ENCODE measurements around the gene NKX2-2. TPM values are rescaled to one million over a fixed set of nuclear protein-coding genes. Genes with fewer than 3 reads are reported as not detected.

The NKX2-2 gene
- total and polyA plus RNA-seq, 8 donors = 2.0 to 28.7 (median 3.7) TPM

- Histone ChIP-seq H3K27me3 (peaks cover 0 to 42% (median 4%) of the 10 kb centered on the region in 4 donors), H3K4me1 (peaks cover 0 to 3% (median 0%) of the 10 kb centered on the region in 3 donors)
These were observed 5.3 kb upstream of the NKX2-2 start for GRCh38 chr20:21519136-21519584.

GRCh38 chr20:21518292-21518991 lies 4.6 kb upstream of the NKX2-2 start:
- no peak for TF ChIP-seq CTCF (IDR thresholded peaks at IDR 0.05)
- WGBS, 2 donors = 9 to 15% methylated on average over 37 of the region's 37 CpGs
- intact Hi-C loops (cut with DNase I) = no loop called here
- Histone ChIP-seq H3K4me3 (no peak overlapping the region), H3K4me1 (peaks cover 0 to 3% (median 0%) of the 10 kb centered on the region in 3 donors), H3K36me3 (no peaks in the 10 kb centered on the region), H3K27ac (no peak overlapping the region), H3K9me3 (no peaks in the 10 kb centered on the region), H3K27me3 (peaks cover 0 to 41% (median 4%) of the 10 kb centered on the region in 4 donors)
- FAIRE-seq (no peak), DNase-seq (no peak), ATAC-seq (no peak)

More at GRCh38 chr20:21519136-21519584, 5.3 kb upstream of the NKX2-2 start:
- Histone ChIP-seq H3K36me3 (no peaks in the 10 kb centered on the region), H3K4me3 (no peak overlapping the region), H3K27ac (no peak overlapping the region), H3K9me3 (no peaks in the 10 kb centered on the region)
- DNase-seq = no peak
- no peak for TF ChIP-seq CTCF (IDR thresholded peaks at IDR 0.05)
- FAIRE-seq = no peak
- intact Hi-C loops (cut with DNase I) = no loop called here
- 22 to 28% methylated on average over 14 of the region's 14 CpGs for WGBS, 2 donors
- ATAC-seq = no peak

GRCh38 chr20:21517566-21518277 lies 3.9 kb upstream of the NKX2-2 start:
- intact Hi-C loops (cut with DNase I) = no loop called here
- WGBS, 2 donors = 25 to 35% methylated on average over 31 to 32 of the region's 32 CpGs
- Histone ChIP-seq H3K4me3 (no peak overlapping the region), H3K27ac (peak overlapping the region in 1 of 4 donors; percentile 12), H3K36me3 (no peaks in the 10 kb centered on the region), H3K9me3 (no peaks in the 10 kb centered on the region), H3K27me3 (peaks cover 0 to 39% (median 6%) of the 10 kb centered on the region in 4 donors), H3K4me1 (peaks cover 0 to under 1% (median 0%) of the 10 kb centered on the region in 3 donors)
- DNase-seq (peak in 1 of 6 donors; percentile 39), FAIRE-seq (no peak), ATAC-seq (no peak)
- no peak for TF ChIP-seq CTCF (IDR thresholded peaks at IDR 0.05)

- Histone ChIP-seq H3K4me3 (no peak overlapping the region), H3K27ac (peak overlapping the region in 1 of 4 donors; percentile 12), H3K9me3 (no peaks in the 10 kb centered on the region), H3K36me3 (no peaks in the 10 kb centered on the region), H3K4me1 (no peaks in the 10 kb centered on the region), H3K27me3 (peaks cover 0 to 42% (median 6%) of the 10 kb centered on the region in 4 donors)
- DNase-seq (peak in 1 of 6 donors; percentile 34), ATAC-seq (no peak), FAIRE-seq (no peak)
- intact Hi-C loops (cut with DNase I) = no loop called here
- WGBS, 2 donors = 25 to 33% methylated on average over 32 of the region's 32 CpGs
- no peak for TF ChIP-seq CTCF (IDR thresholded peaks at IDR 0.05)
These were observed 3.1 kb upstream of the NKX2-2 start for GRCh38 chr20:21516861-21517565.
